K562 (cell line): ENCODE results near the gene RAPGEF5. TPM values are rescaled to one million over a fixed set of nuclear protein-coding genes. Genes with fewer than 3 reads are reported as not detected.
"Not testable (repeated sequence)": the region's sequence is repeated elsewhere in the genome, so short reads cannot be mapped to it uniquely, and the experiment has no call there.

ENCODE experiments used
- ATAC-seq: fragments of 200-7000 bp; cut with Tn5 transposase; 3 replicates; pipeline ENCODE4 v1.9.1; 2020; ENCODE audit warnings: moderate library complexity
- BruUV-seq: library from RNA; stranded (reverse); fragments of 400-500 nt; replicated peaks from 2 replicates; lab custom pipeline; 2021; lab: Mats Ljungman, UMichigan
- CTCF ChIA-PET: fragments of 300-600 bp; formaldehyde crosslinking; extraction: SDS; loops from one replicate; lab custom pipeline; 2021; ENCODE audit warnings: low intra/inter-chr PET ratio; lab: Yijun Ruan, JAX
- POLR2A ChIA-PET: fragments of 300-600, 350-650 bp; sonication (Branson Sonifier 250); formaldehyde crosslinking; extraction: SDS; loops from one replicate; lab custom pipeline; 2021; ENCODE audit warnings: antibody characterized with exemption, inconsistent platforms; lab: Yijun Ruan, JAX
- DNase-seq, 4 experiments: peaks; one replicate each; pipeline versions ENCODE4 v3.0.0 to v3.0.0-alpha.2; 2011 to 2018; ENCODE audit warnings: low spot score in 3 of 4, mixed read lengths in 3 of 4; ENCODE audit errors: extremely low read depth in 1 of 4
- FAIRE-seq: peaks from 2 replicates; lab custom pipeline; 2011; peaks lifted over from hg19 to GRCh38; lab: Jason Lieb, UNC
- H2AFZ ChIP-seq: 2 replicates; pipeline ENCODE4 v1.6.0; 2011; ENCODE audit warnings: low read depth, low read length, control low read depth, inconsistent platforms
- H3K27ac ChIP-seq: fragments of 200-600 bp; 3 replicates; pipeline ENCODE4 v1.8.0; 2011; ENCODE audit warnings: low read depth, mild to moderate bottlenecking, control low read depth, inconsistent platforms, low read length, moderate library complexity, mixed read lengths; ENCODE audit errors: extremely low read depth
- H3K27me3 ChIP-seq, 2 experiments: fragments of 300-600 bp in 1 of 2; 2 replicates in 1 of 2; 3 replicates in 1 of 2; pipeline versions ENCODE4 v1.6.0 to v1.8.0; 2011; ENCODE audit warnings: inconsistent platforms in 2 of 2, low read length in 2 of 2, mild to moderate bottlenecking in 1 of 2, mixed read lengths in 1 of 2, moderate library complexity in 1 of 2; ENCODE audit not compliant: control insufficient read depth in 2 of 2, insufficient read depth in 2 of 2
- H3K36me3 ChIP-seq: fragments of 300-600 bp; 3 replicates; pipeline ENCODE4 v1.8.0; 2011; ENCODE audit warnings: mild to moderate bottlenecking, low read length, inconsistent platforms; ENCODE audit not compliant: control insufficient read depth, insufficient read depth
- H3K4me1 ChIP-seq, 2 experiments: fragments of 200-600 bp in 1 of 2; replicated peaks in 1 of 2; 2 replicates in 1 of 2; 3 replicates in 1 of 2; pipeline versions ENCODE4 v1.5.1 to v1.8.0; 2011; ENCODE audit warnings: inconsistent platforms in 2 of 2, low read length in 2 of 2, mild to moderate bottlenecking in 1 of 2, mixed read lengths in 1 of 2, moderate library complexity in 1 of 2; ENCODE audit not compliant: control insufficient read depth in 2 of 2, insufficient read depth in 2 of 2
- H3K4me2 ChIP-seq: 2 replicates; pipeline ENCODE4 v1.6.1; 2011; ENCODE audit warnings: low read length, control low read depth, inconsistent platforms, mixed read lengths; ENCODE audit not compliant: insufficient read depth
- H3K4me3 ChIP-seq: fragments of 200-600 bp; sonication (generic), shearing (Covaris generic); 2 replicates; pipeline ENCODE4 v1.5.1; 2016; ENCODE audit warnings: control low read depth, inconsistent platforms
- H3K79me2 ChIP-seq: fragments of 200-600 bp; 3 replicates; pipeline ENCODE4 v1.8.0; 2011; ENCODE audit warnings: low read length, inconsistent platforms; ENCODE audit not compliant: control insufficient read depth, insufficient read depth
- H3K9ac ChIP-seq, 2 experiments: 2 replicates each; pipeline versions ENCODE4 v1.6.0 to v1.6.1; 2011; ENCODE audit warnings: low read depth in 2 of 2, low read length in 2 of 2, control low read depth in 1 of 2, inconsistent platforms in 1 of 2, mild to moderate bottlenecking in 1 of 2, mixed read lengths in 1 of 2; ENCODE audit not compliant: insufficient read depth in 1 of 2
- H3K9me1 ChIP-seq: one replicate; pipeline ENCODE4 v1.6.0; 2011; ENCODE audit warnings: inconsistent platforms, mild to moderate bottlenecking, low read length, moderate library complexity; ENCODE audit not compliant: control insufficient read depth, insufficient read depth
- H3K9me3 ChIP-seq: replicated peaks from 2 replicates; pipeline ENCODE4 v1.5.1; 2011; ENCODE audit warnings: low read depth, low read length, inconsistent platforms; ENCODE audit not compliant: control insufficient read depth, insufficient read depth
- H4K20me1 ChIP-seq: replicated peaks from 2 replicates; pipeline ENCODE4 v1.6.1; 2011; ENCODE audit warnings: low read length, inconsistent platforms, mixed read lengths; ENCODE audit not compliant: control insufficient read depth, insufficient read depth
- MXD1 ChIP-seq: fragments of 250-450 bp; sonication (Bioruptor Pico); IDR thresholded peaks from 2 replicates; pipeline ENCODE4 v1.8.0; 2021; ENCODE audit warnings: borderline replicate concordance, mild to moderate bottlenecking, moderate library complexity; ENCODE audit not compliant: poor library complexity, severe bottlenecking
- NFYB ChIP-seq: IDR thresholded peaks from 2 replicates; pipeline ENCODE4 v1.6.1; 2011; ENCODE audit warnings: mild to moderate bottlenecking, moderate library complexity; ENCODE audit not compliant: insufficient read length; ENCODE audit errors: extremely low read depth
- ZNF316 ChIP-seq: fragments of 450-650 bp; IDR thresholded peaks from 2 replicates; pipeline ENCODE4 v1.6.1; 2016
- WGBS: fragments of 100-300 bp; shearing (Covaris generic); methylation state at CpG from one replicate; pipeline ENCODE4 v1.1.6; 2016; ENCODE audit warnings: low coverage, mixed read lengths; ENCODE audit not compliant: insufficient coverage; ENCODE audit errors: missing lambda C conversion rate; 5-methylcytosine and 5-hydroxymethylcytosine counted together
- in situ Hi-C: fragments of 300-500 bp; cut with MboI; formaldehyde crosslinking; loops from 4 replicates; pipeline ENCODE4 v1.15.0; 2018; ENCODE audit warnings: inconsistent platforms, mixed read lengths
- intact Hi-C: fragments of 100-400 bp; cut with micrococcal nuclease; formaldehyde crosslinking; loops from 2 replicates; pipeline ENCODE4 v1.14.2; 2022
- polyA plus RNA-seq, 8 experiments: library from polyadenylated mRNA; depleted of rRNA in 4 of 8; stranded (reverse) in 5 of 8; unstranded in 3 of 8; fragments of >200 nt; fragmentation: Nextera tagmentation in 2 of 8; fragmentation: Illumina TruSeq in 1 of 8; extraction: Ambion mirVana in 2 of 8; extraction: Trizol in 1 of 8; gene quantifications; 2 replicates each; pipeline versions ENCODE4 v1.2.1 to v1.2.3, GENCODE V29; 2011 to 2014; ENCODE audit warnings: inconsistent platforms in 1 of 8, missing spikeins in 1 of 8
- total RNA-seq, 7 experiments: library from RNA; depleted of rRNA in 6 of 7; stranded (reverse); fragments of >200 nt in 6 of 7; fragmentation: Illumina TruSeq in 2 of 7; extraction: Trizol in 2 of 7; gene quantifications; 2 replicates each; pipeline versions ENCODE4 v1.2.1 to v1.2.3, GENCODE V29; 2011 to 2021; ENCODE audit warnings: low replicate concordance in 1 of 7

RAPGEF5 gene
- total and polyA plus RNA-seq, 9 of the 15 experiments (the other 6 are each of a cell fraction or from before 2014, with no cell fraction given), result 0.39 to 2.0 (median 1.1) TPM

- no peak for TF ChIP-seq MXD1 (CRISPR knock-in tag)
- TF ChIP-seq, all 486 proteins: peak for 0
These were observed 264.0 kb downstream of the RAPGEF5 start (continued) for GRCh38 chr7:22093001-22093400.

- H3K27ac ChIP-seq, FAIRE-seq, ATAC-seq, CTCF ChIA-PET, H3K9ac ChIP-seq, H3K4me3 ChIP-seq, in situ Hi-C loops, H3K4me2 ChIP-seq, H4K20me1 ChIP-seq, H3K27me3 ChIP-seq, H3K4me1 ChIP-seq, intact Hi-C loops, H3K9me3 ChIP-seq, DNase-seq, H3K9me1 ChIP-seq, H3K79me2 ChIP-seq, H2AFZ ChIP-seq, BruUV-seq, H3K36me3 ChIP-seq: not testable (repeated sequence)
- WGBS, result 33% methylated on average over 11 of the region's 11 CpGs
- TF ChIP-seq ZNF316 (0 out of 2 replicates have a peak, but pooled peaks have one; percentile 20), NFYB (peak; percentile 62)
- POLR2A ChIA-PET, result interaction anchor here (0.9 to 1.2 kb wide), 2 partner anchors 18 to 355 kb away, joined by 3 read pairs; no protein-coding TSS in a partner anchor
These were observed 265.9 kb downstream of the RAPGEF5 start for GRCh38 chr7:22090958-22091525.
